K562 (cell line): ENCODE measurements around the gene MVP. TPM values are rescaled to one million over a fixed set of nuclear protein-coding genes. Genes with fewer than 3 reads are reported as not detected.

Experiments used
- CBX5 ChIP-seq: IDR thresholded peaks from 2 replicates; pipeline ENCODE4 v1.6.1; 2014; ENCODE audit warnings: low read depth, borderline replicate concordance
- CHCHD3 ChIP-seq: fragments of 250-450 bp; sonication (Bioruptor Pico); IDR thresholded peaks from 2 replicates; pipeline ENCODE4 v2.1.2; 2022; ENCODE audit warnings: mild to moderate bottlenecking
- CHD4 ChIP-seq: fragments of 200-600 bp; sonication (generic); IDR thresholded peaks from 3 replicates; pipeline ENCODE4 v1.6.1; 2012; ENCODE audit warnings: low read depth, mild to moderate bottlenecking, mixed read lengths, low read length, inconsistent platforms; ENCODE audit not compliant: insufficient read depth, insufficient replicate concordance, poor library complexity, severe bottlenecking
- ETV5 ChIP-seq: sonication (generic); formaldehyde crosslinking; IDR thresholded peaks from 2 replicates; pipeline ENCODE4 v1.4.0; 2020; ENCODE audit warnings: low read depth, mild to moderate bottlenecking, missing genetic modification reagents
- GATAD2B ChIP-seq: fragments of 450-650 bp; IDR thresholded peaks from 2 replicates; pipeline ENCODE4 v1.6.1; 2017; ENCODE audit warnings: mild to moderate bottlenecking, borderline replicate concordance
- GTF2E2 ChIP-seq: fragments of 200-800 bp; sonication (Bioruptor generic); IDR thresholded peaks from 2 replicates; pipeline ENCODE4 v1.6.1; 2016; ENCODE audit warnings: missing genetic modification characterization, missing compliant biosample characterization
- HMBOX1 ChIP-seq: sonication (generic); IDR thresholded peaks from 2 replicates; pipeline ENCODE4 v1.6.1; 2016
- HSF4 ChIP-seq: fragments of 250-450 bp; sonication (Bioruptor Pico); IDR thresholded peaks from 2 replicates; pipeline ENCODE4 v2.1.2; 2022; ENCODE audit warnings: mild to moderate bottlenecking, moderate library complexity, borderline replicate concordance
- IFI16 ChIP-seq: fragments of 250-450 bp; sonication (Bioruptor Pico); IDR thresholded peaks from 2 replicates; pipeline ENCODE4 v2.1.2; 2022; ENCODE audit warnings: mild to moderate bottlenecking, inconsistent platforms
- JUNB ChIP-seq: fragments of 450-650 bp; formaldehyde crosslinking; conservative IDR thresholded peaks from 2 replicates; pipeline ENCODE4 v1.4.0; 2020; ENCODE audit warnings: mild to moderate bottlenecking
- MEF2D ChIP-seq: conservative IDR thresholded peaks from 2 replicates; pipeline ENCODE4 v1.6.1; 2016; ENCODE audit warnings: low read depth, missing genetic modification characterization, missing compliant biosample characterization
- MXI1 ChIP-seq: IDR thresholded peaks from 2 replicates; pipeline ENCODE4 v1.6.1; 2011; ENCODE audit warnings: low read depth, mild to moderate bottlenecking, improper control_type of control experiment, low read length
- PBX2 ChIP-seq, 2 experiments: IDR thresholded peaks in 1 of 2; conservative IDR thresholded peaks in 1 of 2; 2 replicates each; pipeline ENCODE4 v1.6.1; 2016; ENCODE audit warnings: low read depth in 2 of 2, mild to moderate bottlenecking in 1 of 2, missing compliant biosample characterization in 1 of 2, missing genetic modification characterization in 1 of 2, moderate library complexity in 1 of 2
- PTTG1 ChIP-seq: fragments of 450-650 bp; IDR thresholded peaks from 2 replicates; pipeline ENCODE4 v1.6.1; 2016; ENCODE audit warnings: low read depth, mild to moderate bottlenecking, missing genetic modification characterization, missing compliant biosample characterization
- ZBTB26 ChIP-seq: fragments of 450-650 bp; formaldehyde crosslinking; IDR thresholded peaks from 2 replicates; pipeline ENCODE4 v1.4.0; 2022; ENCODE audit warnings: missing genetic modification characterization
- ZNF121 ChIP-seq: sonication (generic); formaldehyde crosslinking; conservative IDR thresholded peaks from 2 replicates; pipeline ENCODE4 v1.8.0; 2022; ENCODE audit warnings: missing genetic modification reagents
- ZNF274 ChIP-seq: IDR thresholded peaks from 2 replicates; pipeline ENCODE4 v1.6.1; 2011; ENCODE audit warnings: low read depth, mild to moderate bottlenecking, low read length, moderate library complexity, borderline replicate concordance
- ZNF699 ChIP-seq: fragments of 250-450 bp; sonication (Bioruptor Pico); IDR thresholded peaks from 2 replicates; pipeline ENCODE4 v1.8.0; 2021; ENCODE audit warnings: mild to moderate bottlenecking, moderate library complexity; ENCODE audit not compliant: insufficient replicate concordance
- polyA plus RNA-seq, 8 experiments: library from polyadenylated mRNA; depleted of rRNA in 4 of 8; stranded (reverse) in 5 of 8; unstranded in 3 of 8; fragments of >200 nt; fragmentation: Nextera tagmentation in 2 of 8; fragmentation: Illumina TruSeq in 1 of 8; extraction: Ambion mirVana in 2 of 8; extraction: Trizol in 1 of 8; gene quantifications; 2 replicates each; pipeline versions ENCODE4 v1.2.1 to v1.2.3, GENCODE V29; 2011 to 2014; ENCODE audit warnings: inconsistent platforms in 1 of 8, missing spikeins in 1 of 8
- total RNA-seq, 7 experiments: library from RNA; depleted of rRNA in 6 of 7; stranded (reverse); fragments of >200 nt in 6 of 7; fragmentation: Illumina TruSeq in 2 of 7; extraction: Trizol in 2 of 7; gene quantifications; 2 replicates each; pipeline versions ENCODE4 v1.2.1 to v1.2.3, GENCODE V29; 2011 to 2021; ENCODE audit warnings: low replicate concordance in 1 of 7
- TF ChIP-seq, protein P1 (sequence below): IDR thresholded peaks from 2 replicates; pipeline ENCODE4 v1.6.1; 2014; ENCODE audit warnings: antibody characterized with exemption

Gene MVP
- total and polyA plus RNA-seq, 9 of the 15 experiments (the other 6 are each of a cell fraction or from before 2014, with no cell fraction given) = 0.39 to 1.9 (median 0.76) TPM; not detected in 2

GRCh38 chr16:29811170-29811895, 8.9 kb upstream of the MVP start (continued):
- TF ChIP-seq GATAD2B = no peak
- no peak for TF ChIP-seq ZNF699 (CRISPR knock-in tag)
- TF ChIP-seq CHCHD3 (CRISPR knock-in tag) = no peak
- TF ChIP-seq ZNF121 (CRISPR knock-in tag) = no peak
- no peak for TF ChIP-seq ZNF274
- TF ChIP-seq PTTG1 = no peak
- TF ChIP-seq ETV5 (CRISPR knock-in tag) = no peak
- no peak for TF ChIP-seq CBX5
- no peak for TF ChIP-seq HMBOX1
- TF ChIP-seq CHD4 = no peak
- no peak for TF ChIP-seq HSF4 (CRISPR knock-in tag)
- TF ChIP-seq ZBTB26 (CRISPR knock-in tag) = no peak
- no peak for TF ChIP-seq IFI16
- TF ChIP-seq MEF2D (tag) = peak; percentile 47; the same call in 1 of the 2 replicates
- TF ChIP-seq PBX2 (CRISPR knock-in tag; IDR thresholded peaks at IDR 0.05; ENCODE audit: low read depth) = no peak
- TF ChIP-seq PBX2 (tag; conservative IDR thresholded peaks at IDR 0.05; ENCODE audit: low read depth) = peak; percentile 71
- no peak for TF ChIP-seq JUNB
- no peak for TF ChIP-seq GTF2E2 (tag)
- TF ChIP-seq, protein P1, sequence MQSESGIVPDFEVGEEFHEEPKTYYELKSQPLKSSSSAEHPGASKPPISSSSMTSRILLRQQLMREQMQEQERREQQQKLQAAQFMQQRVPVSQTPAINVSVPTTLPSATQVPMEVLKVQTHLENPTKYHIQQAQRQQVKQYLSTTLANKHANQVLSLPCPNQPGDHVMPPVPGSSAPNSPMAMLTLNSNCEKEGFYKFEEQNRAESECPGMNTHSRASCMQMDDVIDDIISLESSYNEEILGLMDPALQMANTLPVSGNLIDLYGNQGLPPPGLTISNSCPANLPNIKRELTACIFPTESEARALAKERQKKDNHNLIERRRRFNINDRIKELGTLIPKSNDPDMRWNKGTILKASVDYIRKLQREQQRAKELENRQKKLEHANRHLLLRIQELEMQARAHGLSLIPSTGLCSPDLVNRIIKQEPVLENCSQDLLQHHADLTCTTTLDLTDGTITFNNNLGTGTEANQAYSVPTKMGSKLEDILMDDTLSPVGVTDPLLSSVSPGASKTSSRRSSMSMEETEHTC = peak; percentile 41; the same call in 1 of the 2 replicates
- no peak for TF ChIP-seq MXI1
